ENCODE data around the gene CDH23.

DNA sequence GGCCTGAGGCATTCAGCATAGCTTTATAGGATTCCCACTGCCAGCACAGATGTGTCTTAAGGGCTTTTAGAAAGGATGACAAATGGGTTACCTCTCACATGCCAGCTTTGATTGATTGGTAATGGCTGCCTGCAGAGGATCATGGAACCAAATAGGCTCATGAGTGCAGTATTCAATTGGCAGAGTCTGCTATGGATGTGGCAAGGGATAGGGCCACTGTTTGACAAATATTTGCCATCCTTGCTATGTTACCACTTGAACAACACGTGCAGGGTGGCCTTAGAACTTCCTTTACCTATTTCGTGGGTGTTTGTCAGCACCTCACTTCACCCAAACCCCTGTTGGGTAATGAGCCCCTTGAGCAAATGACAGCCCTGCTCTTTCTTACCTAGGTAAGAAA is 183.7 kb downstream of the CDH23 start:
- TF ChIP-seq CSDC2 (CRISPR knock-in tag; IDR thresholded peaks at IDR 0.05) (no peak), ARNTL (CRISPR knock-in tag; IDR thresholded peaks at IDR 0.05; ENCODE audit: borderline replicate concordance, low read depth) (no peak), PPARA (CRISPR knock-in tag; IDR thresholded peaks at IDR 0.05; ENCODE audit: borderline replicate concordance) (no peak), ISL1 (CRISPR knock-in tag; IDR thresholded peaks at IDR 0.05) (no peak), ZFP30 (CRISPR knock-in tag; IDR thresholded peaks at IDR 0.05) (no peak), SNAI2 (CRISPR knock-in tag; IDR thresholded peaks at IDR 0.05) (no peak), RARB (CRISPR knock-in tag; IDR thresholded peaks at IDR 0.05) (no peak)
- TF ChIP-seq, protein P1, sequence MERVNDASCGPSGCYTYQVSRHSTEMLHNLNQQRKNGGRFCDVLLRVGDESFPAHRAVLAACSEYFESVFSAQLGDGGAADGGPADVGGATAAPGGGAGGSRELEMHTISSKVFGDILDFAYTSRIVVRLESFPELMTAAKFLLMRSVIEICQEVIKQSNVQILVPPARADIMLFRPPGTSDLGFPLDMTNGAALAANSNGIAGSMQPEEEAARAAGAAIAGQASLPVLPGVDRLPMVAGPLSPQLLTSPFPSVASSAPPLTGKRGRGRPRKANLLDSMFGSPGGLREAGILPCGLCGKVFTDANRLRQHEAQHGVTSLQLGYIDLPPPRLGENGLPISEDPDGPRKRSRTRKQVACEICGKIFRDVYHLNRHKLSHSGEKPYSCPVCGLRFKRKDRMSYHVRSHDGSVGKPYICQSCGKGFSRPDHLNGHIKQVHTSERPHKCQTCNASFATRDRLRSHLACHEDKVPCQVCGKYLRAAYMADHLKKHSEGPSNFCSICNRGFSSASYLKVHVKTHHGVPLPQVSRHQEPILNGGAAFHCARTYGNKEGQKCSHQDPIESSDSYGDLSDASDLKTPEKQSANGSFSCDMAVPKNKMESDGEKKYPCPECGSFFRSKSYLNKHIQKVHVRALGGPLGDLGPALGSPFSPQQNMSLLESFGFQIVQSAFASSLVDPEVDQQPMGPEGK (CRISPR knock-in tag; IDR thresholded peaks at IDR 0.05; ENCODE audit: borderline replicate concordance), result no peak
- TF ChIP-seq, protein P2, sequence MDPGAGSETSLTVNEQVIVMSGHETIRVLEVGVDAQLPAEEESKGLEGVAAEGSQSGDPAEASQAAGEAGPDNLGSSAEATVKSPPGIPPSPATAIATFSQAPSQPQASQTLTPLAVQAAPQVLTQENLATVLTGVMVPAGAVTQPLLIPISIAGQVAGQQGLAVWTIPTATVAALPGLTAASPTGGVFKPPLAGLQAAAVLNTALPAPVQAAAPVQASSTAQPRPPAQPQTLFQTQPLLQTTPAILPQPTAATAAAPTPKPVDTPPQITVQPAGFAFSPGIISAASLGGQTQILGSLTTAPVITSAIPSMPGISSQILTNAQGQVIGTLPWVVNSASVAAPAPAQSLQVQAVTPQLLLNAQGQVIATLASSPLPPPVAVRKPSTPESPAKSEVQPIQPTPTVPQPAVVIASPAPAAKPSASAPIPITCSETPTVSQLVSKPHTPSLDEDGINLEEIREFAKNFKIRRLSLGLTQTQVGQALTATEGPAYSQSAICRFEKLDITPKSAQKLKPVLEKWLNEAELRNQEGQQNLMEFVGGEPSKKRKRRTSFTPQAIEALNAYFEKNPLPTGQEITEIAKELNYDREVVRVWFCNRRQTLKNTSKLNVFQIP (CRISPR knock-in tag; IDR thresholded peaks at IDR 0.05; ENCODE audit: borderline replicate concordance, low read depth), result no peak
